ENCODE measurements around the gene HTATIP2.

HTATIP2 gene

GRCh38 chr11:20360650-20361049, 2.9 kb upstream of the HTATIP2 start:
- no peak overlapping the region for H3K4ac ChIP-seq (ENCODE audit: low read depth, low read length)
- DNase-seq: peak; percentile 12 to 70
- no peaks in the 10 kb centered on the region for H3K36me3 ChIP-seq (ENCODE audit: control insufficient read depth in 1 of 2, insufficient read depth in 2 of 2, low read length in 2 of 2)
- H2BK5ac ChIP-seq (ENCODE audit: low read depth, low read length, poor library complexity): no peak overlapping the region
- no peak overlapping the region for H4K91ac ChIP-seq (ENCODE audit: low read depth, low read length)
- no peak overlapping the region for H3K4me3 ChIP-seq (ENCODE audit: low read depth, low read length)
- no peak overlapping the region for H2AK5ac ChIP-seq (ENCODE audit: low read length)
- no peak overlapping the region for H3K18ac ChIP-seq (ENCODE audit: low read length)
- H3K4me1 ChIP-seq (ENCODE audit: control insufficient read depth in 1 of 2, insufficient read depth in 2 of 2, low read length in 2 of 2): peaks cover 4% of the 10 kb centered on the region in 2 experiments
- peaks cover 12% of the 10 kb centered on the region for H3K79me1 ChIP-seq (ENCODE audit: low read length)
- H4K8ac ChIP-seq (ENCODE audit: low read depth, low read length): no peak overlapping the region
- no CpG with 5 or more reads among the region's 7 CpGs for WGBS (ENCODE audit: extremely low coverage, insufficient coverage, insufficient read length)
- H3K9me3 ChIP-seq (ENCODE audit: insufficient read depth, low read depth, low read length): no peaks in the 10 kb centered on the region
- H3K4me2 ChIP-seq (ENCODE audit: low read length): no peak overlapping the region
- H2BK12ac ChIP-seq (ENCODE audit: low read length): no peak overlapping the region
- no peaks in the 10 kb centered on the region for H3K27me3 ChIP-seq (ENCODE audit: insufficient read depth, low read length)
- H4K12ac ChIP-seq (ENCODE audit: low read depth, low read length): no peak overlapping the region
- H3K23ac ChIP-seq (ENCODE audit: low read length): no peak overlapping the region
- H3K14ac ChIP-seq (ENCODE audit: low read length): no peak overlapping the region
- no peak overlapping the region for H3K9ac ChIP-seq (ENCODE audit: low read length)
- H2AFZ ChIP-seq (ENCODE audit: insufficient read depth, low read length, poor library complexity): no peak overlapping the region
- peaks cover 3% of the 10 kb centered on the region for H3K79me2 ChIP-seq (ENCODE audit: control insufficient read depth, insufficient read depth, low read length, poor library complexity)
- H2BK120ac ChIP-seq (ENCODE audit: insufficient read depth, low read length, poor library complexity): no peak overlapping the region
- H3K27ac ChIP-seq (ENCODE audit: low read depth, low read length): no peak overlapping the region

GRCh38 chr11:20362481-20362880, 1.0 kb upstream of the HTATIP2 start:
- Histone ChIP-seq H3K27ac (ENCODE audit: low read depth, low read length) (no peak overlapping the region), H4K91ac (ENCODE audit: low read depth, low read length) (no peak overlapping the region), H2BK12ac (ENCODE audit: low read length) (no peak overlapping the region), H2BK120ac (ENCODE audit: insufficient read depth, low read length, poor library complexity) (no peak overlapping the region), H3K79me1 (ENCODE audit: low read length) (peaks cover 14% of the 10 kb centered on the region), H3K36me3 (ENCODE audit: control insufficient read depth in 1 of 2, insufficient read depth in 2 of 2, low read length in 2 of 2) (no peaks in the 10 kb centered on the region), H4K8ac (ENCODE audit: low read depth, low read length) (no peak overlapping the region), H3K18ac (ENCODE audit: low read length) (no peak overlapping the region), H2BK5ac (ENCODE audit: low read depth, low read length, poor library complexity) (no peak overlapping the region), H2AFZ (ENCODE audit: insufficient read depth, low read length, poor library complexity) (no peak overlapping the region), H3K4me2 (ENCODE audit: low read length) (no peak overlapping the region), H3K9me3 (ENCODE audit: insufficient read depth, low read depth, low read length) (no peaks in the 10 kb centered on the region), H4K12ac (ENCODE audit: low read depth, low read length) (no peak overlapping the region), H3K4me1 (ENCODE audit: control insufficient read depth in 1 of 2, insufficient read depth in 2 of 2, low read length in 2 of 2) (peaks cover 4 to 6% of the 10 kb centered on the region in 2 experiments), H3K14ac (ENCODE audit: low read length) (no peak overlapping the region), H3K79me2 (ENCODE audit: control insufficient read depth, insufficient read depth, low read length, poor library complexity) (peaks cover 3% of the 10 kb centered on the region), H3K27me3 (ENCODE audit: insufficient read depth, low read length) (no peaks in the 10 kb centered on the region), H3K4ac (ENCODE audit: low read depth, low read length) (no peak overlapping the region), H2AK5ac (ENCODE audit: low read length) (no peak overlapping the region), H3K4me3 (ENCODE audit: low read depth, low read length) (no peak overlapping the region), H3K23ac (ENCODE audit: low read length) (no peak overlapping the region), H3K9ac (ENCODE audit: low read length) (no peak overlapping the region)
- no peak for DNase-seq
- WGBS (ENCODE audit: extremely low coverage, insufficient coverage, insufficient read length): no CpG with 5 or more reads among the region's 1 CpG

- Histone ChIP-seq H4K12ac (ENCODE audit: low read depth, low read length) (peak overlapping the region; percentile 39), H3K9ac (ENCODE audit: low read length) (no peak overlapping the region), H2AFZ (ENCODE audit: insufficient read depth, low read length, poor library complexity) (peak overlapping the region; percentile 84), H3K4me3 (ENCODE audit: low read depth, low read length) (peak overlapping the region; percentile 76), H3K27me3 (ENCODE audit: insufficient read depth, low read length) (no peaks in the 10 kb centered on the region), H3K27ac (ENCODE audit: low read depth, low read length) (no peak overlapping the region), H3K23ac (ENCODE audit: low read length) (no peak overlapping the region), H2BK5ac (ENCODE audit: low read depth, low read length, poor library complexity) (no peak overlapping the region), H3K79me1 (ENCODE audit: low read length) (peaks cover 14% of the 10 kb centered on the region), H2BK12ac (ENCODE audit: low read length) (no peak overlapping the region), H4K8ac (ENCODE audit: low read depth, low read length) (peak overlapping the region; percentile 90), H3K18ac (ENCODE audit: low read length) (no peak overlapping the region), H3K9me3 (ENCODE audit: insufficient read depth, low read depth, low read length) (no peaks in the 10 kb centered on the region), H3K4me2 (ENCODE audit: low read length) (peak overlapping the region; percentile 76), H3K36me3 (ENCODE audit: control insufficient read depth in 1 of 2, insufficient read depth in 2 of 2, low read length in 2 of 2) (no peaks in the 10 kb centered on the region), H2AK5ac (ENCODE audit: low read length) (no peak overlapping the region), H3K4me1 (ENCODE audit: control insufficient read depth in 1 of 2, insufficient read depth in 2 of 2, low read length in 2 of 2) (peaks cover 4 to 6% of the 10 kb centered on the region in 2 experiments), H3K79me2 (ENCODE audit: control insufficient read depth, insufficient read depth, low read length, poor library complexity) (peaks cover 3% of the 10 kb centered on the region), H4K91ac (ENCODE audit: low read depth, low read length) (no peak overlapping the region), H2BK120ac (ENCODE audit: insufficient read depth, low read length, poor library complexity) (no peak overlapping the region), H3K4ac (ENCODE audit: low read depth, low read length) (no peak overlapping the region), H3K14ac (ENCODE audit: low read length) (no peak overlapping the region)
- no CpG with 5 or more reads among the region's 2 CpGs for WGBS (ENCODE audit: extremely low coverage, insufficient coverage, insufficient read length)
- no peak for DNase-seq
Measured at GRCh38 chr11:20363149-20363499, 390 bp upstream of the HTATIP2 start.

- Histone ChIP-seq H3K9ac (ENCODE audit: low read length) (no peak overlapping the region), H3K79me2 (ENCODE audit: control insufficient read depth, insufficient read depth, low read length, poor library complexity) (peaks cover 3% of the 10 kb centered on the region), H4K91ac (ENCODE audit: low read depth, low read length) (peak overlapping the region; percentile 91), H3K14ac (ENCODE audit: low read length) (peak overlapping the region; percentile 57), H2AK5ac (ENCODE audit: low read length) (peak overlapping the region; percentile 36), H3K4me1 (ENCODE audit: control insufficient read depth in 1 of 2, insufficient read depth in 2 of 2, low read length in 2 of 2) (peaks cover 4 to 6% of the 10 kb centered on the region in 2 experiments), H3K27ac (ENCODE audit: low read depth, low read length) (no peak overlapping the region), H2AFZ (ENCODE audit: insufficient read depth, low read length, poor library complexity) (no peak overlapping the region), H3K18ac (ENCODE audit: low read length) (peak overlapping the region; percentile 28), H3K36me3 (ENCODE audit: control insufficient read depth in 1 of 2, insufficient read depth in 2 of 2, low read length in 2 of 2) (no peaks in the 10 kb centered on the region), H4K12ac (ENCODE audit: low read depth, low read length) (peak overlapping the region; percentile 63), H3K79me1 (ENCODE audit: low read length) (peaks cover 14% of the 10 kb centered on the region), H3K9me3 (ENCODE audit: insufficient read depth, low read depth, low read length) (no peaks in the 10 kb centered on the region), H3K23ac (ENCODE audit: low read length) (no peak overlapping the region), H4K8ac (ENCODE audit: low read depth, low read length) (peak overlapping the region; percentile 90), H3K4me2 (ENCODE audit: low read length) (peak overlapping the region; percentile 76), H3K4me3 (ENCODE audit: low read depth, low read length) (peak overlapping the region; percentile 76), H3K4ac (ENCODE audit: low read depth, low read length) (peak overlapping the region; percentile 4), H2BK5ac (ENCODE audit: low read depth, low read length, poor library complexity) (no peak overlapping the region), H3K27me3 (ENCODE audit: insufficient read depth, low read length) (no peaks in the 10 kb centered on the region), H2BK12ac (ENCODE audit: low read length) (peak overlapping the region; percentile 42), H2BK120ac (ENCODE audit: insufficient read depth, low read length, poor library complexity) (peak overlapping the region; percentile 82)
- no CpG with 5 or more reads among the region's 6 CpGs for WGBS (ENCODE audit: extremely low coverage, insufficient coverage, insufficient read length)
- no peak for DNase-seq
Measured at GRCh38 chr11:20364341-20364792, 853 bp downstream of the HTATIP2 start.
